A549 (cell line): ENCODE data around the gene KMT2C. TPM values are rescaled to one million over a fixed set of nuclear protein-coding genes. Genes with fewer than 3 reads are reported as not detected.

Experiments
- ATAC-seq, 2 experiments: fragments of 200-7000 bp in 1 of 2; fragments of >200 bp in 1 of 2; cut with Nextera tagmentation in 1 of 2; cut with Tn5 transposase in 1 of 2; 3 replicates each; pipeline versions ENCODE4 v1.8.0 to v1.9.1; 2018 to 2020; ENCODE audit warnings: mild to moderate bottlenecking in 1 of 2, moderate library complexity in 1 of 2
- CTCF ChIA-PET: fragments of 300-600 bp; sonication (Branson Sonifier 250); formaldehyde crosslinking; extraction: SDS; loops from one replicate; lab custom pipeline; 2021; ENCODE audit warnings: antibody characterized with exemption, inconsistent platforms; lab: Yijun Ruan, JAX
- POLR2A ChIA-PET: fragments of 350-600 bp; formaldehyde crosslinking; extraction: SDS; loops from one replicate; lab custom pipeline; 2021; ENCODE audit warnings: antibody characterized with exemption, inconsistent platforms; lab: Yijun Ruan, JAX
- DNase-seq, 2 experiments: peaks; one replicate each; pipeline versions ENCODE4 v3.0.0 to v3.0.0-alpha.2; 2011 to 2016; ENCODE audit warnings: low read depth in 1 of 2, low spot score in 1 of 2
- FAIRE-seq: peaks from 2 replicates; lab custom pipeline; 2011; peaks lifted over from hg19 to GRCh38; lab: Jason Lieb, UNC
- H3K27ac ChIP-seq, 2 experiments: fragments of >200 bp; sonication (Bioruptor Twin); formaldehyde crosslinking; 3 replicates each; pipeline ENCODE4 v1.5.1; 2016 to 2017
- H3K4me1 ChIP-seq: fragments of >200 bp; sonication (Bioruptor Twin); formaldehyde crosslinking; 3 replicates; pipeline ENCODE4 v1.6.1; 2016
- H3K4me2 ChIP-seq: fragments of >200 bp; sonication (Bioruptor Twin); formaldehyde crosslinking; 3 replicates; pipeline ENCODE4 v1.6.1; 2016
- H3K4me3 ChIP-seq: fragments of >200 bp; sonication (Bioruptor Twin); formaldehyde crosslinking; 3 replicates; pipeline ENCODE4 v1.5.1; 2016
- H3K9me3 ChIP-seq: fragments of >200 bp; sonication (Bioruptor Twin); formaldehyde crosslinking; 3 replicates; pipeline ENCODE4 v1.6.1; 2016
- CEBPB ChIP-seq, 2 experiments: fragments of >200 bp in 1 of 2; sonication (Bioruptor Twin) in 1 of 2; formaldehyde crosslinking in 1 of 2; IDR thresholded peaks; 2 replicates each; pipeline ENCODE4 v1.6.1; 2012 to 2016
- CHD2 ChIP-seq: fragments of 150-350 bp; IDR thresholded peaks from 2 replicates; pipeline ENCODE4 v1.6.1; 2014; ENCODE audit warnings: low read length; ENCODE audit not compliant: partially characterized antibody
- ESRRA ChIP-seq: fragments of 150-350 bp; IDR thresholded peaks from 2 replicates; pipeline ENCODE4 v1.6.1; 2014; ENCODE audit warnings: mild to moderate bottlenecking, low read length, borderline replicate concordance
- FOSB ChIP-seq: fragments of 250-450 bp; sonication (Bioruptor Pico); IDR thresholded peaks from 2 replicates; pipeline ENCODE4 v1.5.0; 2020; ENCODE audit warnings: mild to moderate bottlenecking, moderate library complexity
- GATA3 ChIP-seq: IDR thresholded peaks from 2 replicates; pipeline ENCODE4 v1.6.1; 2012; ENCODE audit warnings: borderline replicate concordance
- HDAC2 ChIP-seq: fragments of 200-600 bp; sonication (generic); IDR thresholded peaks from 2 replicates; pipeline ENCODE4 v1.6.1; 2016
- HOXB13 ChIP-seq: fragments of 250-450 bp; sonication (Bioruptor Pico); IDR thresholded peaks from 2 replicates; pipeline ENCODE4 v1.5.0; 2020; ENCODE audit warnings: low read depth, mild to moderate bottlenecking, moderate library complexity
- JUN ChIP-seq, 2 experiments: fragments of >200 bp; sonication (Bioruptor Twin); formaldehyde crosslinking; IDR thresholded peaks; 2 replicates in 1 of 2; 3 replicates in 1 of 2; pipeline ENCODE4 v1.6.1; 2016 to 2017
- KDM5A ChIP-seq: fragments of 200-600 bp; sonication (generic); IDR thresholded peaks from 2 replicates; pipeline ENCODE4 v1.6.1; 2016; ENCODE audit warnings: antibody characterized with exemption, mild to moderate bottlenecking
- MYC ChIP-seq: IDR thresholded peaks from 2 replicates; pipeline ENCODE4 v1.6.1; 2012; ENCODE audit warnings: mild to moderate bottlenecking, inconsistent platforms, low read length, improper control_type of control experiment, borderline replicate concordance
- PBX3 ChIP-seq: IDR thresholded peaks from 2 replicates; pipeline ENCODE4 v1.6.1; 2012
- POLR2AphosphoS2 ChIP-seq: conservative IDR thresholded peaks from 2 replicates; pipeline ENCODE4 v1.6.1; 2012; ENCODE audit warnings: low read length, improper control_type of control experiment, inconsistent platforms
- RFX5 ChIP-seq: fragments of 450-650 bp; IDR thresholded peaks from 2 replicates; pipeline ENCODE4 v1.7.1; 2014; ENCODE audit warnings: antibody characterized with exemption, mild to moderate bottlenecking, moderate library complexity
- SREBF2 ChIP-seq: fragments of 450-650 bp; IDR thresholded peaks from 2 replicates; pipeline ENCODE4 v1.6.1; 2014; ENCODE audit warnings: mild to moderate bottlenecking, moderate library complexity
- TP53 ChIP-seq: fragments of 250-450 bp; sonication (Bioruptor Pico); IDR thresholded peaks from 2 replicates; pipeline ENCODE4 v1.5.0; 2021; ENCODE audit warnings: mild to moderate bottlenecking, moderate library complexity
- ZC3H11A ChIP-seq: fragments of 450-650 bp; IDR thresholded peaks from 2 replicates; pipeline ENCODE4 v1.6.1; 2014; ENCODE audit warnings: antibody characterized with exemption, mild to moderate bottlenecking
- WGBS: methylation state at CpG from one replicate; pipeline ENCODE4 v1.1.6; 2017; ENCODE audit errors: missing lambda C conversion rate; 5-methylcytosine and 5-hydroxymethylcytosine counted together
- polyA plus RNA-seq, 4 experiments: library from polyadenylated mRNA; depleted of rRNA in 3 of 4; stranded (reverse); fragments of >200 nt; fragmentation: RNase III in 1 of 4; extraction: RNeasy Plus Mini Kit Qiagen cat#74134 plus additional on column Dnase treatment in 1 of 4; gene quantifications; 2 replicates in 3 of 4; 3 replicates in 1 of 4; pipeline ENCODE4 v1.2.3, GENCODE V29; 2011 to 2017
- TF ChIP-seq, protein P1 (sequence below): fragments of >200 bp; sonication (Bioruptor Twin); formaldehyde crosslinking; IDR thresholded peaks from 3 replicates; pipeline ENCODE4 v1.6.1; 2016
- TF ChIP-seq, protein P2 (sequence below): fragments of 150-350 bp; IDR thresholded peaks from 2 replicates; pipeline ENCODE4 v1.6.1; 2014; ENCODE audit warnings: low read depth, mild to moderate bottlenecking, low read length
- TF ChIP-seq, protein P3 (sequence below): fragments of 200-600 bp; sonication (generic); IDR thresholded peaks from 2 replicates; pipeline ENCODE4 v1.6.1; 2016; ENCODE audit warnings: antibody characterized with exemption, mild to moderate bottlenecking, moderate library complexity
- TF ChIP-seq, protein P4 (sequence below): fragments of 250-450 bp; sonication (Bioruptor Pico); IDR thresholded peaks from 2 replicates; pipeline ENCODE4 v1.5.0; 2021; ENCODE audit warnings: mild to moderate bottlenecking, moderate library complexity, borderline replicate concordance

The KMT2C gene
- polyA plus RNA-seq, 2 of the 4 experiments (the other 2 are of a cell fraction) = 4.2 to 13.1 TPM

GRCh38 chr7:152328234-152328633 is 107.6 kb downstream of the KMT2C start:
- POLR2A ChIA-PET = no interaction called here
- no peak overlapping the region for H3K4me3 ChIP-seq
- ATAC-seq = no peak

GRCh38 chr7:152315845-152316244 is 120.0 kb downstream of the KMT2C start:
- WGBS = 58% methylated on average over 2 of the region's 2 CpGs

More at GRCh38 chr7:152328234-152328633, 107.6 kb downstream of the KMT2C start:
- Histone ChIP-seq H3K4me2 (no peak overlapping the region), H3K27ac (no peak overlapping the region), H3K4me1 (no peaks in the 10 kb centered on the region), H3K9me3 (no peaks in the 10 kb centered on the region)
- DNase-seq (no peak), FAIRE-seq (no peak)
- WGBS = 83% methylated on average over 1 of the region's 1 CpG
- TF ChIP-seq, protein P1, sequence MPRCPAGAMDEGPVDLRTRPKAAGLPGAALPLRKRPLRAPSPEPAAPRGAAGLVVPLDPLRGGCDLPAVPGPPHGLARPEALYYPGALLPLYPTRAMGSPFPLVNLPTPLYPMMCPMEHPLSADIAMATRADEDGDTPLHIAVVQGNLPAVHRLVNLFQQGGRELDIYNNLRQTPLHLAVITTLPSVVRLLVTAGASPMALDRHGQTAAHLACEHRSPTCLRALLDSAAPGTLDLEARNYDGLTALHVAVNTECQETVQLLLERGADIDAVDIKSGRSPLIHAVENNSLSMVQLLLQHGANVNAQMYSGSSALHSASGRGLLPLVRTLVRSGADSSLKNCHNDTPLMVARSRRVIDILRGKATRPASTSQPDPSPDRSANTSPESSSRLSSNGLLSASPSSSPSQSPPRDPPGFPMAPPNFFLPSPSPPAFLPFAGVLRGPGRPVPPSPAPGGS = no peak
- no peak for TF ChIP-seq POLR2AphosphoS2
- TF ChIP-seq CEBPB (IDR thresholded peaks at IDR 0.05) = no peak
- no peak for TF ChIP-seq FOSB (CRISPR knock-in tag)
- no peak for TF ChIP-seq TP53 (CRISPR knock-in tag)
- no peak for TF ChIP-seq MYC
- TF ChIP-seq GATA3 = no peak
- no peak for TF ChIP-seq CHD2
- no peak for TF ChIP-seq RFX5
- CTCF ChIA-PET = interaction anchor here (1.0 to 1.4 kb wide), 2 partner anchors 11 to 13 kb away, joined by 3 read pairs; no protein-coding TSS in a partner anchor

More at GRCh38 chr7:152315845-152316244, 120.0 kb downstream of the KMT2C start:
- no peak overlapping the region for H3K4me3 ChIP-seq
- ChIA-PET CTCF (no interaction called here), POLR2A (no interaction called here)
- no peak for FAIRE-seq
- no peak for ATAC-seq
- DNase-seq = no peak
- H3K27ac ChIP-seq = no peak overlapping the region
- no peak for TF ChIP-seq KDM5A
- TF ChIP-seq CHD2 = no peak
- TF ChIP-seq, protein P1 = no peak
- TF ChIP-seq, protein P2, sequence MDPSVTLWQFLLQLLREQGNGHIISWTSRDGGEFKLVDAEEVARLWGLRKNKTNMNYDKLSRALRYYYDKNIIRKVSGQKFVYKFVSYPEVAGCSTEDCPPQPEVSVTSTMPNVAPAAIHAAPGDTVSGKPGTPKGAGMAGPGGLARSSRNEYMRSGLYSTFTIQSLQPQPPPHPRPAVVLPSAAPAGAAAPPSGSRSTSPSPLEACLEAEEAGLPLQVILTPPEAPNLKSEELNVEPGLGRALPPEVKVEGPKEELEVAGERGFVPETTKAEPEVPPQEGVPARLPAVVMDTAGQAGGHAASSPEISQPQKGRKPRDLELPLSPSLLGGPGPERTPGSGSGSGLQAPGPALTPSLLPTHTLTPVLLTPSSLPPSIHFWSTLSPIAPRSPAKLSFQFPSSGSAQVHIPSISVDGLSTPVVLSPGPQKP = no peak
- no peak for TF ChIP-seq ESRRA
- TF ChIP-seq PBX3 = no peak
- TF ChIP-seq, protein P3, sequence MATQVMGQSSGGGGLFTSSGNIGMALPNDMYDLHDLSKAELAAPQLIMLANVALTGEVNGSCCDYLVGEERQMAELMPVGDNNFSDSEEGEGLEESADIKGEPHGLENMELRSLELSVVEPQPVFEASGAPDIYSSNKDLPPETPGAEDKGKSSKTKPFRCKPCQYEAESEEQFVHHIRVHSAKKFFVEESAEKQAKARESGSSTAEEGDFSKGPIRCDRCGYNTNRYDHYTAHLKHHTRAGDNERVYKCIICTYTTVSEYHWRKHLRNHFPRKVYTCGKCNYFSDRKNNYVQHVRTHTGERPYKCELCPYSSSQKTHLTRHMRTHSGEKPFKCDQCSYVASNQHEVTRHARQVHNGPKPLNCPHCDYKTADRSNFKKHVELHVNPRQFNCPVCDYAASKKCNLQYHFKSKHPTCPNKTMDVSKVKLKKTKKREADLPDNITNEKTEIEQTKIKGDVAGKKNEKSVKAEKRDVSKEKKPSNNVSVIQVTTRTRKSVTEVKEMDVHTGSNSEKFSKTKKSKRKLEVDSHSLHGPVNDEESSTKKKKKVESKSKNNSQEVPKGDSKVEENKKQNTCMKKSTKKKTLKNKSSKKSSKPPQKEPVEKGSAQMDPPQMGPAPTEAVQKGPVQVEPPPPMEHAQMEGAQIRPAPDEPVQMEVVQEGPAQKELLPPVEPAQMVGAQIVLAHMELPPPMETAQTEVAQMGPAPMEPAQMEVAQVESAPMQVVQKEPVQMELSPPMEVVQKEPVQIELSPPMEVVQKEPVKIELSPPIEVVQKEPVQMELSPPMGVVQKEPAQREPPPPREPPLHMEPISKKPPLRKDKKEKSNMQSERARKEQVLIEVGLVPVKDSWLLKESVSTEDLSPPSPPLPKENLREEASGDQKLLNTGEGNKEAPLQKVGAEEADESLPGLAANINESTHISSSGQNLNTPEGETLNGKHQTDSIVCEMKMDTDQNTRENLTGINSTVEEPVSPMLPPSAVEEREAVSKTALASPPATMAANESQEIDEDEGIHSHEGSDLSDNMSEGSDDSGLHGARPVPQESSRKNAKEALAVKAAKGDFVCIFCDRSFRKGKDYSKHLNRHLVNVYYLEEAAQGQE = no peak
- no peak for TF ChIP-seq ZC3H11A
- TF ChIP-seq HDAC2 = no peak
- no peak for TF ChIP-seq SREBF2
- no peak for TF ChIP-seq JUN (IDR thresholded peaks at IDR 0.05)
- no peak for TF ChIP-seq HOXB13 (CRISPR knock-in tag)
- TF ChIP-seq, protein P4, sequence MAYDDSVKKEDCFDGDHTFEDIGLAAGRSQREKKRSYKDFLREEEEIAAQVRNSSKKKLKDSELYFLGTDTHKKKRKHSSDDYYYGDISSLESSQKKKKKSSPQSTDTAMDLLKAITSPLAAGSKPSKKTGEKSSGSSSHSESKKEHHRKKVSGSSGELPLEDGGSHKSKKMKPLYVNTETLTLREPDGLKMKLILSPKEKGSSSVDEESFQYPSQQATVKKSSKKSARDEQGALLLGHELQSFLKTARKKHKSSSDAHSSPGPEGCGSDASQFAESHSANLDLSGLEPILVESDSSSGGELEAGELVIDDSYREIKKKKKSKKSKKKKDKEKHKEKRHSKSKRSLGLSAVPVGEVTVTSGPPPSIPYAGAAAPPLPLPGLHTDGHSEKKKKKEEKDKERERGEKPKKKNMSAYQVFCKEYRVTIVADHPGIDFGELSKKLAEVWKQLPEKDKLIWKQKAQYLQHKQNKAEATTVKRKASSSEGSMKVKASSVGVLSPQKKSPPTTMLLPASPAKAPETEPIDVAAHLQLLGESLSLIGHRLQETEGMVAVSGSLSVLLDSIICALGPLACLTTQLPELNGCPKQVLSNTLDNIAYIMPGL (CRISPR knock-in tag) = no peak
- no peak overlapping the region for H3K4me2 ChIP-seq
- H3K9me3 ChIP-seq = no peaks in the 10 kb centered on the region
- H3K4me1 ChIP-seq = peaks cover 17% of the 10 kb centered on the region
